ENCODE results near the gene SPNS3. TPM values are rescaled to one million over a fixed set of nuclear protein-coding genes. Genes with fewer than 3 reads are reported as not detected.

Gene SPNS3
- total RNA-seq, 5 donors from 2014 or later (not counting 1 experiment from before 2014, with no cell fraction given), result 2.3 to 5.4 (median 4.6) TPM

DNA sequence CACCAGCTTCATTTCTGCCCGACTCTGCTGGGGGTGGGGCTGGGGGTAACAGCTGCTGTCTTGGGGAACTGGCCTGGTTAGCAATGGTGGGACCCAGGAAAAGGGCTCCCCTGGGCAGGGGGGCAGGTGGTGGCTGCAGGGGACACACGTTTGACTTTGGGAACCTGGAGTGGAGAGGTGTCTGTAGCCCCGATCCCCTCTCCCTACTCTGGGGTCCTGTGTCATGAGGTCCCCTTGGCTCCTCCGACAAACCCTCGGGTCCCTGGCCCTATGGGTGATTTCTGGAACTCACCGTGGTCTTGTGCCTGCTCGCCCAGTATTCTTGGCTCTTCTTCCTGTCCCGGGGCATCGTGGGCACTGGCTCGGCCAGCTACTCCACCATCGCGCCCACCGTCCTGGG is 12.0 kb downstream of the SPNS3 start:
- DNase-seq (no peak), ATAC-seq (replicated peaks in 1 of 4) (no peak)
- H3K4me1 ChIP-seq (ENCODE audit: control insufficient read depth in 1 of 2, extremely low read depth in 1 of 2, insufficient read depth in 2 of 2, low read length in 2 of 2), result peaks cover 0 to 10% of the 10 kb centered on the region in 2 experiments
- Mint-ChIP-seq H3K36me3 (no peaks in the 10 kb centered on the region), H3K27me3 (no peaks in the 10 kb centered on the region), H3K4me3 (no peak overlapping the region), H3K4me1 (no peaks in the 10 kb centered on the region), H3K27ac (no peak overlapping the region), H3K9me3 (no peaks in the 10 kb centered on the region)
- ChIA-PET POLR2A (no interaction called here), CTCF (interaction anchor here in 1 of 2 donors (0.6 kb wide), 1 partner anchor 40 kb away, joined by 3 read pairs; no protein-coding TSS in a partner anchor)
- H3K36me3 ChIP-seq (ENCODE audit: control insufficient read depth in 2 of 2, extremely low read depth in 1 of 2, insufficient read depth in 1 of 2, low read length in 1 of 2), result no peaks in the 10 kb centered on the region
- WGBS (ENCODE audit: insufficient coverage), result 88% methylated on average over 9 of the region's 13 CpGs
- H3K4me3 ChIP-seq (ENCODE audit: control insufficient read depth in 1 of 2, extremely low read depth in 1 of 2, low read length in 1 of 2), result no peak overlapping the region
- peaks cover 0 to 10% of the 10 kb centered on the region in 2 experiments for H3K27me3 ChIP-seq (replicated peaks in 1 of 2; ENCODE audit: control insufficient read depth in 2 of 2, extremely low read depth in 1 of 2, insufficient read depth in 2 of 2, low read length in 1 of 2)
- H3K9me3 ChIP-seq, result no peaks in the 10 kb centered on the region
- H3K27ac ChIP-seq (ENCODE audit: low read length), result no peak overlapping the region

DNA sequence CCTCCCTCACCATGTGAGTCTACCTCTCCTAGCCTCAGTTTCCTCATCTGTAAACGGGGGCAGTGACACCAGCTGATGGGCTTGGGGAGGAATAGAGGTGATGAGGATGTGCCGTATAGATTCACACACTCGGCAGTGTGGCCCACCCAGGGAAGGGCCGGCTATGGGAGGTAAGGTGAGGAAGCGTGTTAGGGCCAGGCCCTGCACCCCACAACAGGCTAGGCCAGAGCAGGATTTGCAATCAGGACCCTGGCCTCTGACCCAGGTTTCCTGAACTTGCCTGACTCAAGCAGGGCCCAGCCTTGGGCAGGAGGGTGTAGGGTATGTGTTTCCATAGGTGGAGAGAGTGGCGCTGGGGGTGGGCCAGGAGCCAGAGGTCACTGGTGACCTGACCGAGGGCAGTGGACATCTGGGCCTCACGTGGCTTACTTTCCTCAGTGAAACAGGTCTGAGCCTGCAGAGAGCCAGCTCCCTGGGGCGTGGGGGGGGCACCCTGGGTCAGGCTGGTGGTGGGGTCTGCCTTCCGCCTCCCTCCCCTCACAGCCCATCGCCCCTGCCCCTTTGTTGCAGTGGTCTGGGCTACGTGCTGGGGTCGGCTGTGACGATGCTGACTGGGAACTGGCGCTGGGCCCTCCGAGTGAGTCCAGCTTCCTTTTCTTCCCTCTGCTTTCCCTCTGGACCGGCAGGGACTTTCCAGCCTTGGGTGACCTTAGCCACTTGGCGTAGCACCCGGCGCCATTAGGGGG is 12.8 kb downstream of the SPNS3 start:
- ATAC-seq (replicated peaks in 1 of 4), result no peak
- Mint-ChIP-seq H3K36me3 (no peaks in the 10 kb centered on the region), H3K9me3 (no peaks in the 10 kb centered on the region), H3K4me3 (no peak overlapping the region), H3K27me3 (no peaks in the 10 kb centered on the region), H3K27ac (no peak overlapping the region), H3K4me1 (no peaks in the 10 kb centered on the region)
- ChIA-PET CTCF (no interaction called here), POLR2A (no interaction called here)
- no peaks in the 10 kb centered on the region for H3K36me3 ChIP-seq (ENCODE audit: control insufficient read depth in 2 of 2, extremely low read depth in 1 of 2, insufficient read depth in 1 of 2, low read length in 1 of 2)
- peaks cover 0 to 7% of the 10 kb centered on the region in 2 experiments for H3K4me1 ChIP-seq (ENCODE audit: control insufficient read depth in 1 of 2, extremely low read depth in 1 of 2, insufficient read depth in 2 of 2, low read length in 2 of 2)
- H3K27ac ChIP-seq (ENCODE audit: low read length), result no peak overlapping the region
- WGBS (ENCODE audit: insufficient coverage), result 90% methylated on average over 12 of the region's 20 CpGs
- H3K4me3 ChIP-seq (ENCODE audit: control insufficient read depth in 1 of 2, extremely low read depth in 1 of 2, low read length in 1 of 2), result no peak overlapping the region
- peaks cover 0 to 10% of the 10 kb centered on the region in 2 experiments for H3K27me3 ChIP-seq (replicated peaks in 1 of 2; ENCODE audit: control insufficient read depth in 2 of 2, extremely low read depth in 1 of 2, insufficient read depth in 2 of 2, low read length in 1 of 2)
- H3K9me3 ChIP-seq, result no peaks in the 10 kb centered on the region
- DNase-seq, result no peak

DNA sequence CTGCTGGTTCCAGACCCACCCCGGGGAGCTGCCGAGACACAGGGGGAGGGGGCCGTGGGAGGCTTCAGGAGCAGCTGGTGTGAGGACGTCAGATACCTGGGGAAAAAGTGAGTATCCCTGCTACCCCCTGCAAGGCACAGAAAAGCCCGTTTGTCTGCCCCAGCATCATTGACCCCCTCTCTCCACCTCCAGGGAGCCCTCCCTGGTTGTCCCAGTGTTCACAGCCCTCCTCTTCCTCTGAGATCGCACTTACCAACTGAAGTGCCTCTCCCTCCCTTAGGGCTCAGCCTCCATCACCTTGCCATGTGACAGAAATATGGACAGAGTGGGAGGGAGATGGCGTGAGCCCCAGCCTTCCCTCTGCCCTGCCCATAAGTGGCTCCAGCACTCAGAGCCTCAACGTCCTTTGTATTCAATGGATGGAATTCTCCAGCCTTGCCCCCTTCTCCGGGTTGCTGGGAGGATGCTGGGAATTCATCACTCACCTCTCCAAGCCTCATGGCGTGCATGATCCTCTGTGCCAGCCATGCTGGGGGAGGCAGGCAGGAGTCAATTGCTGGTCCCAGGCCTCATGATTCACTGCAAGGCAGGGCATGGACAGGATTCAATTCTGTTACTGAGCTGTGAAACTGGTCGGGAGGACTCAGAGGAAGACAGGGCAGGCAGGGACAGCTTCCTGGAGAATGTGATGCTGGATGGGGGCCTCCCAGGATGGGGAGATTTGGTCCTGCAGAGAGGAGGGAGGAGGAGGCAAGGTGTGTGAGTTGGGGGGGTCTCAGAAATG is 14.6 kb downstream of the SPNS3 start:
- Mint-ChIP-seq H3K4me1 (no peaks in the 10 kb centered on the region), H3K27me3 (no peaks in the 10 kb centered on the region), H3K9me3 (no peaks in the 10 kb centered on the region), H3K36me3 (no peaks in the 10 kb centered on the region), H3K27ac (no peak overlapping the region), H3K4me3 (no peak overlapping the region)
- no peaks in the 10 kb centered on the region for H3K9me3 ChIP-seq
- DNase-seq (no peak), ATAC-seq (replicated peaks in 1 of 4) (no peak)
- peaks cover 0 to 14% of the 10 kb centered on the region in 2 experiments for H3K27me3 ChIP-seq (replicated peaks in 1 of 2; ENCODE audit: control insufficient read depth in 2 of 2, extremely low read depth in 1 of 2, insufficient read depth in 2 of 2, low read length in 1 of 2)
- H3K36me3 ChIP-seq (ENCODE audit: control insufficient read depth in 2 of 2, extremely low read depth in 1 of 2, insufficient read depth in 1 of 2, low read length in 1 of 2), result no peaks in the 10 kb centered on the region
- POLR2A ChIA-PET, result no interaction called here
- WGBS (ENCODE audit: insufficient coverage), result 57% methylated on average over 4 of the region's 11 CpGs
- CTCF ChIA-PET, result no interaction called here
- H3K4me1 ChIP-seq (ENCODE audit: control insufficient read depth in 1 of 2, extremely low read depth in 1 of 2, insufficient read depth in 2 of 2, low read length in 2 of 2), result peaks cover 0 to 4% of the 10 kb centered on the region in 2 experiments
- no peak overlapping the region for H3K27ac ChIP-seq (ENCODE audit: low read length)
- H3K4me3 ChIP-seq (ENCODE audit: control insufficient read depth in 1 of 2, extremely low read depth in 1 of 2, low read length in 1 of 2), result no peak overlapping the region

DNA sequence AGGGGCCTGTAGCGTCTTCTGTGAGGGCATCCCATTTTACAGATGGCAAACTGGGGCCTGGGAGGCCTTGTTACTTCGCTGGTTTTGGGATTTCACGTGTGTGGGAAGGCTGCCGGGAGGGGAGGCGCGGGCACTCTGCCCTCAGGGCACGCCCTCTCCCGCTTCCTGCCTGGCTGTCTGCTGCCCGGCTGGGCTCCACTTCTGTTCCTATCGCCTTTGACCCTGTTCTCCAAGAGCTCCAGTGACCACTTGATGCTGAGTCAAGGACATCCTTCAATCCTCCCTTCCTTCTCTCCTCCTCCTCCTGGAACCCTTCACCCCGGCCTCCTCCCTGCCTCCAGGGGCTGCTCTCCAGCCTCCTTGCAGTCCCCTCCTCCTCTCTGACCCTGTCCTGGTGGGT is 16.0 kb downstream of the SPNS3 start:
- H3K36me3 ChIP-seq (ENCODE audit: control insufficient read depth in 2 of 2, extremely low read depth in 1 of 2, insufficient read depth in 1 of 2, low read length in 1 of 2), result no peaks in the 10 kb centered on the region
- DNase-seq, result no peak
- peaks cover 0 to 14% of the 10 kb centered on the region in 2 experiments for H3K27me3 ChIP-seq (replicated peaks in 1 of 2; ENCODE audit: control insufficient read depth in 2 of 2, extremely low read depth in 1 of 2, insufficient read depth in 2 of 2, low read length in 1 of 2)
- H3K27ac ChIP-seq (ENCODE audit: low read length), result no peak overlapping the region
- no peak for ATAC-seq (replicated peaks in 1 of 4)
- H3K4me1 ChIP-seq (ENCODE audit: control insufficient read depth in 1 of 2, extremely low read depth in 1 of 2, insufficient read depth in 2 of 2, low read length in 2 of 2), result peaks cover 0 to 4% of the 10 kb centered on the region in 2 experiments
- Mint-ChIP-seq H3K36me3 (no peaks in the 10 kb centered on the region), H3K27me3 (no peaks in the 10 kb centered on the region), H3K27ac (no peak overlapping the region), H3K9me3 (no peaks in the 10 kb centered on the region), H3K4me3 (no peak overlapping the region), H3K4me1 (no peaks in the 10 kb centered on the region)
- H3K4me3 ChIP-seq (ENCODE audit: control insufficient read depth in 1 of 2, extremely low read depth in 1 of 2, low read length in 1 of 2), result no peak overlapping the region
- H3K9me3 ChIP-seq, result no peaks in the 10 kb centered on the region
- 55% methylated on average over 11 of the region's 11 CpGs for WGBS (ENCODE audit: insufficient coverage)
- CTCF ChIA-PET, result no interaction called here
- POLR2A ChIA-PET, result no interaction called here

DNA sequence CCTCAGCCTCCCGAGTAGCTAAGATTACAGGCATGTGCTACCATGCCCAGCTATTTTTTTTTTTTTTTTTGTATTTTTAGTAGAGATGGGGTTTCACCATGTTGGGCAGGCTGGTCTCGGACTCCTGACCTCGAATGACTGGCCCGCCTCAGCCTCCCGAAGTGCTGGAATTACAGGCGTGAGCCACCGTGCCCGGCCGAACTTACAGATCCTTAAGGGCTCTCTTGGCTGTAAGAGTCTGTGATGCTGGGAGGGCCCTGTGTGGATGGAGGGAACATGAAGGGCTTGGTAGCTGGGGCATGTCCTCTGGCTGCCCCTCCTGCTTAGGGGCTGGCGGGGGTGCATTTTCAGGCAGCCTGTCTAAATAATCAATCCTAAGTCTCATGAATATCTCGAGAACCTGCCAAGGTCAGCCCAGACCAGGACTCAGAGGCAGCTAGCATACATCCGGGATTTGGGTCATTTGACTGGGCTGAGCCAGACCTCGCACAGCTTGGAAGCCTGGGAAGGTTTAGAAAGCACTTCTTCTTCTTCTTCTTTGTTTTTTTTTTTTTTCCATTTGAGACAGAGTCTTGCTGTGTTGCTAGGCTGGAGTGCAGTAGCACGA is 17.1 kb downstream of the SPNS3 start:
- H3K27me3 ChIP-seq (replicated peaks in 1 of 2; ENCODE audit: control insufficient read depth in 2 of 2, extremely low read depth in 1 of 2, insufficient read depth in 2 of 2, low read length in 1 of 2), result peaks cover 0 to 14% of the 10 kb centered on the region in 2 experiments
- no peak overlapping the region for H3K27ac ChIP-seq (ENCODE audit: low read length)
- Mint-ChIP-seq H3K27ac (no peak overlapping the region), H3K36me3 (no peaks in the 10 kb centered on the region), H3K27me3 (no peaks in the 10 kb centered on the region), H3K4me3 (no peak overlapping the region), H3K9me3 (no peaks in the 10 kb centered on the region), H3K4me1 (no peaks in the 10 kb centered on the region)
- ChIA-PET CTCF (no interaction called here), POLR2A (no interaction called here)
- no peaks in the 10 kb centered on the region for H3K36me3 ChIP-seq (ENCODE audit: control insufficient read depth in 2 of 2, extremely low read depth in 1 of 2, insufficient read depth in 1 of 2, low read length in 1 of 2)
- H3K9me3 ChIP-seq, result no peaks in the 10 kb centered on the region
- WGBS (ENCODE audit: insufficient coverage), result 100% methylated on average over 1 of the region's 14 CpGs
- DNase-seq, result no peak
- H3K4me1 ChIP-seq (ENCODE audit: control insufficient read depth in 1 of 2, extremely low read depth in 1 of 2, insufficient read depth in 2 of 2, low read length in 2 of 2), result peaks cover 0 to 4% of the 10 kb centered on the region in 2 experiments
- no peak for ATAC-seq (replicated peaks in 1 of 4)
- H3K4me3 ChIP-seq (ENCODE audit: control insufficient read depth in 1 of 2, extremely low read depth in 1 of 2, low read length in 1 of 2), result no peak overlapping the region

DNA sequence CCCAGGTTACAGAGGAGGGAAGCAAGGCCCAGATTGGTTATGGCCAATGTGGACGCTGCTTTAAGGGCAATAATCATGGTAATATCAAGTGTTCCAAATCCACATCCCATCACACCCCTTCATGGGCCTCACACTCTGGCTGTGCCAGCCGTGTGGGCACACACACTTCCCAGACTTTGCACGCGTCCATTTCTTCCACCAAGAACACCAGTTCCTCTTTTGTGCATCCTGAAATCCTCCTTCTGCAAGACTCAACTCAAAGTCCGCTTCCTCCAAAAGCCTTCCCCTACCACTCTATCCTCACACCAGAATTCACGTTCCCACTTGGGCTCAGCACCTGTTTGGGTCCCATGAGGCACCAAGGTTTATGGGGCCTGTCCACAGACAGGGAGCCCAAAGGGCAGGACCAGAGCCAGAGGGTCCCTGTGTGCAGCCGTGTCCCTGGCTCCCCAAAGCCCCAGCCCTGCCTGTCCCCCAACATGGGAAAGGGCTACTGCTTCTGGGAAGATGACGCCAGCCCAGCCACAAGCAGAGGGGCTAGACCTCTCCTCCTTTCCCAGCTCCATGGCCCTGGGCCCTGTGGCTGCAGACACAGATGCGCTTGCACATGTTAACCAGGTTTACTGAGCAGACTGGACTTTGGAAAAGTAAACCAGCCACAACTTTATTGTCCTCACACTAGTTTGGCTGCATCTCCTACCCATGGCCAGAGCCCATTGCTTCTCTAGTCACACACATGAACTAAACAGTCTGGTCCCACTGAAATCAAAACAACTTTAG is 20.3 kb downstream of the SPNS3 start:
- Histone ChIP-seq H3K27ac (ENCODE audit: low read length) (no peak overlapping the region), H3K27me3 (replicated peaks in 1 of 2; ENCODE audit: control insufficient read depth in 2 of 2, extremely low read depth in 1 of 2, insufficient read depth in 2 of 2, low read length in 1 of 2) (peaks cover 0 to 9% of the 10 kb centered on the region in 2 experiments), H3K4me3 (ENCODE audit: control insufficient read depth in 1 of 2, extremely low read depth in 1 of 2, low read length in 1 of 2) (no peak overlapping the region), H3K9me3 (no peaks in the 10 kb centered on the region), H3K4me1 (ENCODE audit: control insufficient read depth in 1 of 2, extremely low read depth in 1 of 2, insufficient read depth in 2 of 2, low read length in 2 of 2) (peaks cover 0 to 4% of the 10 kb centered on the region in 2 experiments), H3K36me3 (ENCODE audit: control insufficient read depth in 2 of 2, extremely low read depth in 1 of 2, insufficient read depth in 1 of 2, low read length in 1 of 2) (no peaks in the 10 kb centered on the region)
- 91% methylated on average over 7 of the region's 9 CpGs for WGBS (ENCODE audit: insufficient coverage)
- Mint-ChIP-seq H3K4me1 (no peaks in the 10 kb centered on the region), H3K9me3 (no peaks in the 10 kb centered on the region), H3K4me3 (no peak overlapping the region), H3K36me3 (no peaks in the 10 kb centered on the region), H3K27me3 (no peaks in the 10 kb centered on the region), H3K27ac (no peak overlapping the region)
- DNase-seq (no peak), ATAC-seq (replicated peaks in 1 of 4) (no peak)
- POLR2A ChIA-PET, result no interaction called here
- CTCF ChIA-PET, result interaction anchor here in 1 of 2 donors (0.6 to 1.0 kb wide), 3 partner anchors 30 to 386 kb away, joined by 3 to 7 read pairs (median 3); no protein-coding TSS in a partner anchor

All from T-cell (primary cell).